ENCODE measurements around the gene COPG1.

Gene COPG1

DNA sequence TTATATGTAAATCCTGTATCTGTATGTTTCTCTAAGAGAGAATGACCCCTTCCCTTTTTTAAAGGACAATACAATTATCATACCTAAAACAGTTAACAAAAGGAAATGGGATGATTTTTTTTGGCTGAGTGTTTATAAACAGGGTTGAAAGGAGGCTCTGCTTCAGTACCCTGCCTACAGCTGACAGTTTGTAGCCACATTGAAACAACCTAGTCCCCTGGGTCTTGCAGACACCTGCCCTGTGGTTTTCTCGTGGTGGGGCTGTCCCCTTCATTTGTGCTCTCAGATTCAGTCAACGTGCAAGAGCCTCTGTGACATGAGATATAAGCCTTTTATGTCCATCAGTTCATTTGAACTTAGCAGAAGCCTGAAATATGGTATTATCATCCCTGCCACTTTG, 27.0 kb downstream of the COPG1 start:
- TF ChIP-seq EGR1 (IDR thresholded peaks at IDR 0.05) (no peak), TEAD4 (IDR thresholded peaks at IDR 0.05) (no peak), CEBPB (IDR thresholded peaks at IDR 0.05) (no peak), RAD21 (IDR thresholded peaks at IDR 0.05; ENCODE audit: low read depth) (no peak), NFIC (IDR thresholded peaks at IDR 0.05) (no peak), USF1 (IDR thresholded peaks at IDR 0.05) (no peak), EP300 (IDR thresholded peaks at IDR 0.05; ENCODE audit: borderline replicate concordance) (no peak), ZBTB7A (IDR thresholded peaks at IDR 0.05; ENCODE audit: low read depth) (no peak), TAF1 (IDR thresholded peaks at IDR 0.05; ENCODE audit: low read depth) (no peak), YY1 (IDR thresholded peaks at IDR 0.05; ENCODE audit: low read depth) (no peak), TCF12 (IDR thresholded peaks at IDR 0.05; ENCODE audit: low read depth) (no peak), CREB1 (IDR thresholded peaks at IDR 0.05; ENCODE audit: low read depth) (no peak), FOXM1 (IDR thresholded peaks at IDR 0.05; ENCODE audit: borderline replicate concordance, low read depth) (no peak)
- TF ChIP-seq, protein P1, sequence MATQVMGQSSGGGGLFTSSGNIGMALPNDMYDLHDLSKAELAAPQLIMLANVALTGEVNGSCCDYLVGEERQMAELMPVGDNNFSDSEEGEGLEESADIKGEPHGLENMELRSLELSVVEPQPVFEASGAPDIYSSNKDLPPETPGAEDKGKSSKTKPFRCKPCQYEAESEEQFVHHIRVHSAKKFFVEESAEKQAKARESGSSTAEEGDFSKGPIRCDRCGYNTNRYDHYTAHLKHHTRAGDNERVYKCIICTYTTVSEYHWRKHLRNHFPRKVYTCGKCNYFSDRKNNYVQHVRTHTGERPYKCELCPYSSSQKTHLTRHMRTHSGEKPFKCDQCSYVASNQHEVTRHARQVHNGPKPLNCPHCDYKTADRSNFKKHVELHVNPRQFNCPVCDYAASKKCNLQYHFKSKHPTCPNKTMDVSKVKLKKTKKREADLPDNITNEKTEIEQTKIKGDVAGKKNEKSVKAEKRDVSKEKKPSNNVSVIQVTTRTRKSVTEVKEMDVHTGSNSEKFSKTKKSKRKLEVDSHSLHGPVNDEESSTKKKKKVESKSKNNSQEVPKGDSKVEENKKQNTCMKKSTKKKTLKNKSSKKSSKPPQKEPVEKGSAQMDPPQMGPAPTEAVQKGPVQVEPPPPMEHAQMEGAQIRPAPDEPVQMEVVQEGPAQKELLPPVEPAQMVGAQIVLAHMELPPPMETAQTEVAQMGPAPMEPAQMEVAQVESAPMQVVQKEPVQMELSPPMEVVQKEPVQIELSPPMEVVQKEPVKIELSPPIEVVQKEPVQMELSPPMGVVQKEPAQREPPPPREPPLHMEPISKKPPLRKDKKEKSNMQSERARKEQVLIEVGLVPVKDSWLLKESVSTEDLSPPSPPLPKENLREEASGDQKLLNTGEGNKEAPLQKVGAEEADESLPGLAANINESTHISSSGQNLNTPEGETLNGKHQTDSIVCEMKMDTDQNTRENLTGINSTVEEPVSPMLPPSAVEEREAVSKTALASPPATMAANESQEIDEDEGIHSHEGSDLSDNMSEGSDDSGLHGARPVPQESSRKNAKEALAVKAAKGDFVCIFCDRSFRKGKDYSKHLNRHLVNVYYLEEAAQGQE (IDR thresholded peaks at IDR 0.05; ENCODE audit: low read depth) = no peak
- TF ChIP-seq, protein P2, sequence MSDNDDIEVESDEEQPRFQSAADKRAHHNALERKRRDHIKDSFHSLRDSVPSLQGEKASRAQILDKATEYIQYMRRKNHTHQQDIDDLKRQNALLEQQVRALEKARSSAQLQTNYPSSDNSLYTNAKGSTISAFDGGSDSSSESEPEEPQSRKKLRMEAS (IDR thresholded peaks at IDR 0.05) = no peak

- TF ChIP-seq ZBTB7A (IDR thresholded peaks at IDR 0.05; ENCODE audit: low read depth) (no peak), CREB1 (IDR thresholded peaks at IDR 0.05; ENCODE audit: low read depth) (no peak), CEBPB (IDR thresholded peaks at IDR 0.05) (no peak), TAF1 (IDR thresholded peaks at IDR 0.05; ENCODE audit: low read depth) (no peak), NFIC (IDR thresholded peaks at IDR 0.05) (no peak), YY1 (IDR thresholded peaks at IDR 0.05; ENCODE audit: low read depth) (no peak), EP300 (IDR thresholded peaks at IDR 0.05; ENCODE audit: borderline replicate concordance) (no peak), TCF12 (IDR thresholded peaks at IDR 0.05; ENCODE audit: low read depth) (no peak), RAD21 (IDR thresholded peaks at IDR 0.05; ENCODE audit: low read depth) (no peak), USF1 (IDR thresholded peaks at IDR 0.05) (no peak), EGR1 (IDR thresholded peaks at IDR 0.05) (no peak), FOXM1 (IDR thresholded peaks at IDR 0.05; ENCODE audit: borderline replicate concordance, low read depth) (no peak)
- TF ChIP-seq, protein P2 (IDR thresholded peaks at IDR 0.05) = no peak
- TF ChIP-seq, protein P1 (IDR thresholded peaks at IDR 0.05; ENCODE audit: low read depth) = no peak
Measured at GRCh38 chr3:129277829-129278271, 28.4 kb downstream of the COPG1 start.

DNA sequence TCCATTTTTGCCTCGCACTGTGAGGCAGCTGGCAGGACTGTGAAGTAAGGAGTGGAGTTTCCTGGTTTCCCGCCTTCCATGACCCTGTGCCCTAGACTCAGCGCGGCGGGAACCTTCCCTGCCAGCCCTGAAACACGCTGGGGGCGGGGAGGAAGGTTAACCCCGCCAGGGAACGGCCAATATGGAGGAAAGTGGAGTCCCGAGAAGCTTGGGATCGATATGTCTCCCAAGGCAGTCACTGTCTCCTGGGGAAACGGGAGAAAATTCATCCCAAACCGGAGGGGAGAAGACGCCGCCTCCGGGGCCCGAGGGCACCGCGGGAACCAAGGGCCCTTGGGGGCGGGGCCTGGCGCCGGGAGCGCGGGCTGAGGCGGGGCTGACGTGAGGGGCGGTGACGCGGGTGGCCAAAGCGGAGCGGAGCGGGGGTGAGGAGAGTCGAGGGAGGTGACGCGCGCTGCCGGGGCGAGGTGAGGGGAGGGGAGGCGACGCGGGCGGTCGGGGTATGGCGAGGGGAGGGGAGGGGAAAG, 29.1 kb downstream of the COPG1 start, which contains the start of gene HMCES:
Gene HMCES, plus strand, starts transcription at position 432 of the 527 bp plus-strand sequence. CDS start 863 bp downstream, outside the sequence.
- TF ChIP-seq TAF1 (IDR thresholded peaks at IDR 0.05; ENCODE audit: low read depth) (no peak; the same call in none of the 2 replicates), USF1 (IDR thresholded peaks at IDR 0.05) (no peak), CEBPB (IDR thresholded peaks at IDR 0.05) (no peak), EP300 (IDR thresholded peaks at IDR 0.05; ENCODE audit: borderline replicate concordance) (no peak), YY1 (IDR thresholded peaks at IDR 0.05; ENCODE audit: low read depth) (peak; percentile 12; the same call in 1 of the 2 replicates), FOXM1 (IDR thresholded peaks at IDR 0.05; ENCODE audit: borderline replicate concordance, low read depth) (no peak), RAD21 (IDR thresholded peaks at IDR 0.05; ENCODE audit: low read depth) (no peak), NFIC (IDR thresholded peaks at IDR 0.05) (no peak), ZBTB7A (IDR thresholded peaks at IDR 0.05; ENCODE audit: low read depth) (no peak; the same call in 1 of the 2 replicates), CREB1 (IDR thresholded peaks at IDR 0.05; ENCODE audit: low read depth) (no peak), TCF12 (IDR thresholded peaks at IDR 0.05; ENCODE audit: low read depth) (0 out of 2 replicates have a peak, but pooled peaks have one; percentile 30), TEAD4 (IDR thresholded peaks at IDR 0.05) (peak; percentile 31; the same call in 1 of the 2 replicates), EGR1 (IDR thresholded peaks at IDR 0.05) (peak; percentile 54; the same call in 1 of the 2 replicates)
- TF ChIP-seq, protein P1 (IDR thresholded peaks at IDR 0.05; ENCODE audit: low read depth) = no peak
- TF ChIP-seq, protein P2 (IDR thresholded peaks at IDR 0.05) = peak; percentile 80
